DND-41 (cell line): ENCODE measurements around the gene COG5.
"Not testable (repeated sequence)": the region's sequence is repeated elsewhere in the genome, so short reads cannot be mapped to it uniquely, and the experiment has no call there.

ENCODE experiments used
- ATAC-seq: fragments of 200-7000 bp; cut with Tn5 transposase; 3 replicates; pipeline ENCODE4 v1.9.1; 2021; ENCODE audit warnings: low read depth; ENCODE audit not compliant: insufficient read depth
- DNase-seq: peaks from one replicate; pipeline ENCODE4 v3.0.0-alpha.2; 2020
- H2AFZ ChIP-seq: 2 replicates; pipeline ENCODE4 v1.6.0; 2012; ENCODE audit warnings: low read depth, low read length
- H3K27ac ChIP-seq: 2 replicates; pipeline ENCODE4 v1.5.1; 2012; ENCODE audit warnings: low read length, inconsistent platforms
- H3K27me3 ChIP-seq: fragments of 200-600 bp; sonication (generic); 2 replicates; pipeline ENCODE4 v1.6.0; 2012; ENCODE audit warnings: low read length, mild to moderate bottlenecking, inconsistent platforms; ENCODE audit not compliant: insufficient read depth, poor library complexity
- H3K36me3 ChIP-seq: 2 replicates; pipeline ENCODE4 v1.5.1; 2012; ENCODE audit warnings: low read length, inconsistent platforms; ENCODE audit not compliant: insufficient read depth
- H3K4me1 ChIP-seq: 2 replicates; pipeline ENCODE4 v1.5.1; 2012; ENCODE audit warnings: mild to moderate bottlenecking, low read length; ENCODE audit not compliant: insufficient read depth
- H3K4me2 ChIP-seq: 2 replicates; pipeline ENCODE4 v1.6.0; 2012; ENCODE audit warnings: mild to moderate bottlenecking, moderate library complexity, low read length, inconsistent platforms; ENCODE audit not compliant: insufficient read depth
- H3K4me3 ChIP-seq, 2 experiments: fragments of 200-600 bp in 1 of 2; shearing (Covaris generic) in 1 of 2; 2 replicates each; pipeline ENCODE4 v1.5.1; 2012 to 2016; ENCODE audit warnings: inconsistent platforms in 2 of 2, low read length in 2 of 2, mild to moderate bottlenecking in 2 of 2, low read depth in 1 of 2, moderate library complexity in 1 of 2
- H3K79me2 ChIP-seq: 2 replicates; pipeline ENCODE4 v1.6.0; 2012; ENCODE audit warnings: low read length, inconsistent platforms; ENCODE audit not compliant: insufficient read depth
- H3K9ac ChIP-seq: 2 replicates; pipeline ENCODE4 v1.6.0; 2012; ENCODE audit warnings: low read depth, mild to moderate bottlenecking, inconsistent platforms, low read length, moderate library complexity
- H3K9me3 ChIP-seq: 2 replicates; pipeline ENCODE4 v1.5.1; 2012; ENCODE audit warnings: low read length, moderate library complexity, mild to moderate bottlenecking, inconsistent platforms; ENCODE audit not compliant: insufficient read depth, severe bottlenecking
- H4K20me1 ChIP-seq: 2 replicates; pipeline ENCODE4 v1.6.0; 2012; ENCODE audit warnings: low read length; ENCODE audit not compliant: insufficient read depth
- CTCF ChIP-seq: IDR thresholded peaks from 2 replicates; pipeline ENCODE4 v1.5.1; 2012; ENCODE audit warnings: borderline replicate concordance, low read length, moderate library complexity, mild to moderate bottlenecking; ENCODE audit not compliant: poor library complexity, severe bottlenecking; ENCODE audit errors: extremely low read depth
- EZH2 ChIP-seq: IDR thresholded peaks from 3 replicates; pipeline ENCODE4 v1.6.1; 2012; ENCODE audit warnings: borderline replicate concordance, low read depth, mild to moderate bottlenecking, moderate library complexity, low read length, inconsistent platforms; ENCODE audit not compliant: severe bottlenecking

The COG5 gene

GRCh38 chr7:107248551-107249316 lies 315.0 kb downstream of the COG5 start:
- Histone ChIP-seq H3K4me3 (no peak overlapping the region), H3K27ac (no peak overlapping the region), H2AFZ (no peak overlapping the region)

GRCh38 chr7:107246836-107247235 lies 316.9 kb downstream of the COG5 start:
- not testable (repeated sequence) for ATAC-seq, H3K9ac ChIP-seq, H3K27me3 ChIP-seq, H3K9me3 ChIP-seq, H3K4me1 ChIP-seq, H4K20me1 ChIP-seq, H3K4me2 ChIP-seq, H3K27ac ChIP-seq, H2AFZ ChIP-seq, H3K79me2 ChIP-seq, DNase-seq, H3K4me3 ChIP-seq
- peaks cover 29% of the 10 kb centered on the region; the same call in 1 of the 2 replicates for H3K36me3 ChIP-seq

More at GRCh38 chr7:107248551-107249316, 315.0 kb downstream of the COG5 start:
- TF ChIP-seq CTCF (no peak), EZH2 (no peak)
- Histone ChIP-seq H3K9me3 (peaks cover 2% of the 10 kb centered on the region), H3K4me2 (no peak overlapping the region), H3K4me1 (no peaks in the 10 kb centered on the region), H3K27me3 (no peaks in the 10 kb centered on the region), H3K36me3 (peaks cover 26% of the 10 kb centered on the region; the same call in 1 of the 2 replicates), H4K20me1 (no peaks in the 10 kb centered on the region), H3K79me2 (no peaks in the 10 kb centered on the region), H3K9ac (no peak overlapping the region)
- DNase-seq (no peak), ATAC-seq (no peak)

DNA sequence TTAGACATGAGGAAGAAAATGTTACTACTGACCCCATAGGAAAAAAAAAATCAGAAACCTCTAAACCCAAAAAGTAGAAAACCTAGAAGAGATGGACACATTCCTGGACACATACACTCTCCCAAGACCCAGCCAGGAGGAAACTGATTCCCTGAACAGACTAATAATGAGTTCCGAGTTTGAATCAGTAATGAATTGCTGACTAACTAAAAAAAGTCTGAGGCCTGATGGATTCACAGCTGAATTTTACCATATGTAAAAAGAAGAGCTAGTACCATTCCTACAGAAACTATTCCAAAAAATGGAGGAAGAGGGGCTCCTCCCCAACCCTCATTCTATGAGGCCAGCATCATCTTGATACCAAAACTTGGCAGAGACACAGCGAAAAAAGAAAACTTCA lies 319.1 kb downstream of the COG5 start:
- Histone ChIP-seq H3K9me3 (peaks cover 2% of the 10 kb centered on the region), H3K36me3 (peaks cover 29% of the 10 kb centered on the region; the same call in 1 of the 2 replicates), H3K9ac (no peak overlapping the region), H3K4me2 (no peak overlapping the region), H3K27me3 (no peaks in the 10 kb centered on the region), H3K4me3 (no peak overlapping the region), H3K4me1 (no peaks in the 10 kb centered on the region), H4K20me1 (no peaks in the 10 kb centered on the region), H3K27ac (no peak overlapping the region), H2AFZ (no peak overlapping the region), H3K79me2 (no peaks in the 10 kb centered on the region)
- DNase-seq: no peak
- ATAC-seq: no peak
- TF ChIP-seq EZH2: no peak

- H3K27me3 ChIP-seq: no peaks in the 10 kb centered on the region
- H3K36me3 ChIP-seq: peaks cover 20% of the 10 kb centered on the region; the same call in 1 of the 2 replicates
- no peak for ATAC-seq
- no peak overlapping the region for H3K4me2 ChIP-seq
- peaks cover 2% of the 10 kb centered on the region for H3K9me3 ChIP-seq
- H2AFZ ChIP-seq: no peak overlapping the region
- no peak overlapping the region for H3K27ac ChIP-seq
- no peaks in the 10 kb centered on the region for H3K79me2 ChIP-seq
- no peak for DNase-seq
- TF ChIP-seq EZH2: no peak
- no peak for TF ChIP-seq CTCF
- H3K4me1 ChIP-seq: no peaks in the 10 kb centered on the region
- H3K9ac ChIP-seq: no peak overlapping the region
- no peaks in the 10 kb centered on the region for H4K20me1 ChIP-seq
- H3K4me3 ChIP-seq: no peak overlapping the region
Measured at GRCh38 chr7:107242267-107242666, 321.5 kb downstream of the COG5 start.
